ENCODE results near the gene SHCBP1L. TPM values are rescaled to one million over a fixed set of nuclear protein-coding genes. Genes with fewer than 3 reads are reported as not detected.

The SHCBP1L gene
- total RNA-seq, 1 donor from 2014 or later, result not detected

DNA sequence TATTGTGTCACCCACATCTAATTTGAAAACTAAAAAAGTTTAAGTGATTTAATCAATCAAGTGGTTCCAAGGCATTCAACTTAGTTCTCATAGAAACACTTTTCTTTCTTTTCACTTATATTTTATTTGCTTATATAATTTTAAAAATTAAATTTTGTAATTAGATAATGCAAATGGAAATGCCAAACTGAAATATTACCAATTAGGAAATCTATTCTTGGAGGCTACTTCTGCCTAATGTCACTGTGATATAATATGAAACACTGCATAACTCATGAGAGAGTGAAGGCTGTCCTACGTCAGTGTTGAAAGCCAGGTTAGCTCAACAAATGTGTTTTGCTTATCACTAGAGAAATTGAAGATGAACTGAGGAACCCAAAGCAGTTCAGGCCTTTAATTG, 18.3 kb upstream of the SHCBP1L start:
- Histone ChIP-seq H3F3A (ENCODE audit: low read depth) (peaks cover 42% of the 10 kb centered on the region), H3K4me3 (no peak overlapping the region), H3K79me2 (ENCODE audit: low read depth) (no peaks in the 10 kb centered on the region), H4K20me1 (ENCODE audit: low read depth) (no peaks in the 10 kb centered on the region), H3K9me3 (ENCODE audit: low read depth) (no peaks in the 10 kb centered on the region), H3K27ac (no peak overlapping the region), H3K9ac (no peak overlapping the region), H3K4me1 (peaks cover 52% of the 10 kb centered on the region), H3K27me3 (no peaks in the 10 kb centered on the region), H2AFZ (replicated peaks) (no peak overlapping the region), H3K36me3 (no peaks in the 10 kb centered on the region), H3K4me2 (no peak overlapping the region)
- H3K27me3 Mint-ChIP-seq (ENCODE audit: insufficient read depth, low read depth), result no peaks in the 10 kb centered on the region
- no peaks in the 10 kb centered on the region for H3K9me3 Mint-ChIP-seq
- no peak for DNase-seq (ENCODE audit: low spot score)
- H3K36me3 Mint-ChIP-seq, result no peaks in the 10 kb centered on the region
- TF ChIP-seq EZH2phosphoT487 (IDR thresholded peaks at IDR 0.05) (no peak), EZH2 (IDR thresholded peaks at IDR 0.05) (no peak)
- TF ChIP-seq, protein P1, sequence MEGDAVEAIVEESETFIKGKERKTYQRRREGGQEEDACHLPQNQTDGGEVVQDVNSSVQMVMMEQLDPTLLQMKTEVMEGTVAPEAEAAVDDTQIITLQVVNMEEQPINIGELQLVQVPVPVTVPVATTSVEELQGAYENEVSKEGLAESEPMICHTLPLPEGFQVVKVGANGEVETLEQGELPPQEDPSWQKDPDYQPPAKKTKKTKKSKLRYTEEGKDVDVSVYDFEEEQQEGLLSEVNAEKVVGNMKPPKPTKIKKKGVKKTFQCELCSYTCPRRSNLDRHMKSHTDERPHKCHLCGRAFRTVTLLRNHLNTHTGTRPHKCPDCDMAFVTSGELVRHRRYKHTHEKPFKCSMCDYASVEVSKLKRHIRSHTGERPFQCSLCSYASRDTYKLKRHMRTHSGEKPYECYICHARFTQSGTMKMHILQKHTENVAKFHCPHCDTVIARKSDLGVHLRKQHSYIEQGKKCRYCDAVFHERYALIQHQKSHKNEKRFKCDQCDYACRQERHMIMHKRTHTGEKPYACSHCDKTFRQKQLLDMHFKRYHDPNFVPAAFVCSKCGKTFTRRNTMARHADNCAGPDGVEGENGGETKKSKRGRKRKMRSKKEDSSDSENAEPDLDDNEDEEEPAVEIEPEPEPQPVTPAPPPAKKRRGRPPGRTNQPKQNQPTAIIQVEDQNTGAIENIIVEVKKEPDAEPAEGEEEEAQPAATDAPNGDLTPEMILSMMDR (IDR thresholded peaks at IDR 0.05), result no peak
- H3K4me3 Mint-ChIP-seq, result no peak overlapping the region
- no peak overlapping the region for H3K27ac Mint-ChIP-seq
- peaks cover 25% of the 10 kb centered on the region for H3K4me1 Mint-ChIP-seq

DNA sequence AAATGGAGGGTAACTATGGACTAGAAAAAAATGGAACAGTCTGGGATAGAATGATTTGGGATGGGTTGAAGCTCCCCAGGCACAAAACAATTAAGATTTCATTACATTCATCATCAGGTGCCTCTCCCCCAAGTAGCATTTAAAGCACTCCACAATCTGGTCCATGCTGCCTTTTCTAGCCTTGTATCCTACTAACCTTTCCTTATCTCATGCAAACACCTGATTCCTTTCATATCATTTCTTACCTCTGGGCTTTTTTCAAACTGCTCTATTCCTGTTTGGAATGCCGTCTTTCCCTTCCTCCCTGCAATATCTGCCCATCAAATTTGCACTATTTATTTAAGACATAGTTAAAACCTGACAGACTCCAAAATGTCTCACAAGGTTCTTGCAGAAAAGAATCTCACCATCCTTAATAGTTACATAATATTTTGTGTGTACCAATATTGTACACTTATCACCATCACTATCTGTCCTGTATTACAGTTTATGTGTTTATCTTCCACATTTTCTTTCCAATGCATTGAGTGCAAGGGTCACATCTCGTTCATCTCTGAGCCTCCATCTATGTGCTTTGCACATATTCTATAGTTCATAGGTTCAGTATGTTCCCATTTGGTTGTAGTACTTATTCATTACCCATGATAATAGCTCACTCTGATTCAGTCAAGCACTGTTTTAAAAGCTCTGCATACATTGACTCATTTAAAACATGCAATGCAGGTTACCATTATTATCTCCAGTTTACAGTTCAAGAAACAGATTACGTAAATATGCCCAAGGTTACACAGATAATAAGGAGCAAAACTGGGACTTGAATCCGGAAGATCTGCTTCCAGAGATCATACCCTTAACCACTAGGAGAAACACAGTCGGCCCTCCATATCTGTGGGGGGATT, 16.1 kb upstream of the SHCBP1L start:
- no peaks in the 10 kb centered on the region for H3K36me3 ChIP-seq
- Mint-ChIP-seq H3K27me3 (ENCODE audit: insufficient read depth, low read depth) (no peaks in the 10 kb centered on the region), H3K4me1 (peaks cover 26% of the 10 kb centered on the region), H3K9me3 (no peaks in the 10 kb centered on the region), H3K27ac (no peak overlapping the region), H3K36me3 (no peaks in the 10 kb centered on the region), H3K4me3 (no peak overlapping the region)
- H3K4me3 ChIP-seq, result no peak overlapping the region
- no peak overlapping the region for H3K9ac ChIP-seq
- no peaks in the 10 kb centered on the region for H3K27me3 ChIP-seq
- TF ChIP-seq EZH2phosphoT487 (IDR thresholded peaks at IDR 0.05), result no peak
- TF ChIP-seq EZH2 (IDR thresholded peaks at IDR 0.05), result no peak
- TF ChIP-seq, protein P1 (IDR thresholded peaks at IDR 0.05), result no peak
- peaks cover 51% of the 10 kb centered on the region for H3K4me1 ChIP-seq
- peaks cover 39% of the 10 kb centered on the region for H3F3A ChIP-seq (ENCODE audit: low read depth)
- H3K9me3 ChIP-seq (ENCODE audit: low read depth), result no peaks in the 10 kb centered on the region
- H3K4me2 ChIP-seq, result no peak overlapping the region
- no peak overlapping the region for H2AFZ ChIP-seq (replicated peaks)
- no peaks in the 10 kb centered on the region for H4K20me1 ChIP-seq (ENCODE audit: low read depth)
- DNase-seq (ENCODE audit: low spot score), result no peak
- no peak overlapping the region for H3K27ac ChIP-seq
- no peaks in the 10 kb centered on the region for H3K79me2 ChIP-seq (ENCODE audit: low read depth)

DNA sequence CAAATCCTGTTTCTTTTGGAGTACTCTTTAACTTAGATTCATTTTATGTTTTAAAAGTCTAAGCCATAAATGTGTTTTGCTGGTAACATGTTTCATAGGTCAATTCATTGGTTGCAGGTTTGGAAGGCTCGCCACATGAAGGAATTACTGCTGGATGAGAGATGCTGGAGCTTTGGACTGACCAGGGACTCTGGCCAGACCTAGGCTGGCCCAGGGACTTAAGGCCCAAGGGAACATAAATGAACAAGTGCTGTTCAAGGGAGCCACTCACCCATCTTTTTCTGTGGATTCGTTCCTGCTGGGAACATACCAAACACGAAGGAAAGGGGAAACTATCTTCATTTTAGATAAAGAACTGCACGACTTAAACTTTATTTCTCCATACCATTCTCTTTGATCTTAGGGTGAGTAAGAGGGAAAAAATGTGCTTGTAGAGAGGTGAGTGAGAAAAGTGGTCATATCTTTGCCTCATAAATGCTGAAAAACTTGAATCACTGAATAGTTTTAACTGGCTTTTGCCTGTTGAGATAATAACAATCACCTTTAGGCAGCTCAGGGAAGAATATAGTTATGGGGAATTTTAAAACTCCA, 15.3 kb upstream of the SHCBP1L start:
- Histone ChIP-seq H3K9me3 (ENCODE audit: low read depth) (no peaks in the 10 kb centered on the region), H2AFZ (replicated peaks) (no peak overlapping the region), H3K4me2 (no peak overlapping the region), H3K9ac (no peak overlapping the region), H3K36me3 (no peaks in the 10 kb centered on the region), H3K4me3 (no peak overlapping the region), H3K79me2 (ENCODE audit: low read depth) (no peaks in the 10 kb centered on the region), H3K4me1 (peaks cover 43% of the 10 kb centered on the region), H3K27me3 (no peaks in the 10 kb centered on the region), H3F3A (ENCODE audit: low read depth) (peaks cover 30% of the 10 kb centered on the region), H4K20me1 (ENCODE audit: low read depth) (no peaks in the 10 kb centered on the region), H3K27ac (no peak overlapping the region)
- no peak for DNase-seq (ENCODE audit: low spot score)
- peaks cover 18% of the 10 kb centered on the region for H3K4me1 Mint-ChIP-seq
- no peaks in the 10 kb centered on the region for H3K36me3 Mint-ChIP-seq
- no peak for TF ChIP-seq EZH2phosphoT487 (IDR thresholded peaks at IDR 0.05)
- TF ChIP-seq EZH2 (IDR thresholded peaks at IDR 0.05), result no peak
- TF ChIP-seq, protein P1 (IDR thresholded peaks at IDR 0.05), result no peak
- no peak overlapping the region for H3K4me3 Mint-ChIP-seq
- no peak overlapping the region for H3K27ac Mint-ChIP-seq
- no peaks in the 10 kb centered on the region for H3K27me3 Mint-ChIP-seq (ENCODE audit: insufficient read depth, low read depth)
- H3K9me3 Mint-ChIP-seq, result no peaks in the 10 kb centered on the region

All from neural progenitor cell (in vitro differentiated cells).